GM18502 (cell line): Measurements from ENCODE around the gene TRNAU1AP.
"Not testable (repeated sequence)": the region's sequence is repeated elsewhere in the genome, so short reads cannot be mapped to it uniquely, and the experiment has no call there.

ENCODE experiments used
- ATAC-seq: cut with Tn5 transposase; IDR thresholded peaks from one replicate; pipeline ENCODE4 v1.9.1; 2021; ENCODE audit warnings: mild to moderate bottlenecking; ENCODE audit not compliant: unreplicated experiment, poor library complexity

Gene TRNAU1AP

GRCh38 chr1:28520796-28521195, 32.1 kb upstream of the TRNAU1AP start:
- ATAC-seq, result not testable (repeated sequence)

GRCh38 chr1:28521502-28522164, 31.3 kb upstream of the TRNAU1AP start:
- no peak for ATAC-seq

- not testable (repeated sequence) for ATAC-seq
Measured at GRCh38 chr1:28522537-28522936, 30.3 kb upstream of the TRNAU1AP start.

GRCh38 chr1:28525002-28525642, 27.8 kb upstream of the TRNAU1AP start:
- ATAC-seq, result not testable (repeated sequence)

GRCh38 chr1:28526886-28527285, 26.0 kb upstream of the TRNAU1AP start:
- ATAC-seq, result no peak

- no peak for ATAC-seq
Measured at GRCh38 chr1:28530456-28530855, 22.4 kb upstream of the TRNAU1AP start.

- no peak for ATAC-seq
Measured at GRCh38 chr1:28534671-28535070, 18.2 kb upstream of the TRNAU1AP start.

GRCh38 chr1:28535180-28535579, 17.7 kb upstream of the TRNAU1AP start:
- no peak for ATAC-seq

GRCh38 chr1:28537457-28538199, 15.3 kb upstream of the TRNAU1AP start:
- no peak for ATAC-seq

- ATAC-seq, result no peak
Measured at GRCh38 chr1:28538286-28538685, 14.6 kb upstream of the TRNAU1AP start.

GRCh38 chr1:28540651-28541050, 12.2 kb upstream of the TRNAU1AP start:
- ATAC-seq, result no peak

- ATAC-seq, result not testable (repeated sequence)
Measured at GRCh38 chr1:28541414-28542015, 11.4 kb upstream of the TRNAU1AP start.

- ATAC-seq, result no peak
Measured at GRCh38 chr1:28545246-28545628, 7.6 kb upstream of the TRNAU1AP start.

GRCh38 chr1:28548318-28548717, 4.6 kb upstream of the TRNAU1AP start:
- no peak for ATAC-seq

GRCh38 chr1:28551381-28551780, 1.5 kb upstream of the TRNAU1AP start:
- ATAC-seq, result no peak

GRCh38 chr1:28560886-28561285, 8.0 kb downstream of the TRNAU1AP start:
- no peak for ATAC-seq

- no peak for ATAC-seq
Measured at GRCh38 chr1:28564310-28564709, 11.4 kb downstream of the TRNAU1AP start.

GRCh38 chr1:28565040-28565439, 12.2 kb downstream of the TRNAU1AP start:
- ATAC-seq, result no peak

GRCh38 chr1:28565726-28566125, 12.8 kb downstream of the TRNAU1AP start:
- ATAC-seq, result no peak

GRCh38 chr1:28566931-28567330, 14.0 kb downstream of the TRNAU1AP start:
- no peak for ATAC-seq

- no peak for ATAC-seq
Measured at GRCh38 chr1:28571911-28572310, 19.0 kb downstream of the TRNAU1AP start.
